ENCODE measurements around the gene CHL1.

CHL1 gene

GRCh38 chr3:184976-185375 is 11.6 kb upstream of the CHL1 start:
- no peak for TF ChIP-seq NFIC (IDR thresholded peaks at IDR 0.05)
- TF ChIP-seq EGR1 (IDR thresholded peaks at IDR 0.05), result no peak
- TF ChIP-seq EP300 (IDR thresholded peaks at IDR 0.05; ENCODE audit: borderline replicate concordance), result no peak
- TF ChIP-seq TCF12 (IDR thresholded peaks at IDR 0.05; ENCODE audit: low read depth), result no peak
- no peak for TF ChIP-seq TAF1 (IDR thresholded peaks at IDR 0.05; ENCODE audit: low read depth)
- no peak for TF ChIP-seq CREB1 (IDR thresholded peaks at IDR 0.05; ENCODE audit: low read depth)
- no peak for TF ChIP-seq TEAD4 (IDR thresholded peaks at IDR 0.05)
- TF ChIP-seq USF1 (IDR thresholded peaks at IDR 0.05), result no peak
- TF ChIP-seq, protein P1, sequence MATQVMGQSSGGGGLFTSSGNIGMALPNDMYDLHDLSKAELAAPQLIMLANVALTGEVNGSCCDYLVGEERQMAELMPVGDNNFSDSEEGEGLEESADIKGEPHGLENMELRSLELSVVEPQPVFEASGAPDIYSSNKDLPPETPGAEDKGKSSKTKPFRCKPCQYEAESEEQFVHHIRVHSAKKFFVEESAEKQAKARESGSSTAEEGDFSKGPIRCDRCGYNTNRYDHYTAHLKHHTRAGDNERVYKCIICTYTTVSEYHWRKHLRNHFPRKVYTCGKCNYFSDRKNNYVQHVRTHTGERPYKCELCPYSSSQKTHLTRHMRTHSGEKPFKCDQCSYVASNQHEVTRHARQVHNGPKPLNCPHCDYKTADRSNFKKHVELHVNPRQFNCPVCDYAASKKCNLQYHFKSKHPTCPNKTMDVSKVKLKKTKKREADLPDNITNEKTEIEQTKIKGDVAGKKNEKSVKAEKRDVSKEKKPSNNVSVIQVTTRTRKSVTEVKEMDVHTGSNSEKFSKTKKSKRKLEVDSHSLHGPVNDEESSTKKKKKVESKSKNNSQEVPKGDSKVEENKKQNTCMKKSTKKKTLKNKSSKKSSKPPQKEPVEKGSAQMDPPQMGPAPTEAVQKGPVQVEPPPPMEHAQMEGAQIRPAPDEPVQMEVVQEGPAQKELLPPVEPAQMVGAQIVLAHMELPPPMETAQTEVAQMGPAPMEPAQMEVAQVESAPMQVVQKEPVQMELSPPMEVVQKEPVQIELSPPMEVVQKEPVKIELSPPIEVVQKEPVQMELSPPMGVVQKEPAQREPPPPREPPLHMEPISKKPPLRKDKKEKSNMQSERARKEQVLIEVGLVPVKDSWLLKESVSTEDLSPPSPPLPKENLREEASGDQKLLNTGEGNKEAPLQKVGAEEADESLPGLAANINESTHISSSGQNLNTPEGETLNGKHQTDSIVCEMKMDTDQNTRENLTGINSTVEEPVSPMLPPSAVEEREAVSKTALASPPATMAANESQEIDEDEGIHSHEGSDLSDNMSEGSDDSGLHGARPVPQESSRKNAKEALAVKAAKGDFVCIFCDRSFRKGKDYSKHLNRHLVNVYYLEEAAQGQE (IDR thresholded peaks at IDR 0.05; ENCODE audit: low read depth), result no peak
- TF ChIP-seq RAD21 (IDR thresholded peaks at IDR 0.05; ENCODE audit: low read depth), result no peak
- no peak for TF ChIP-seq YY1 (IDR thresholded peaks at IDR 0.05; ENCODE audit: low read depth)
- TF ChIP-seq, protein P2, sequence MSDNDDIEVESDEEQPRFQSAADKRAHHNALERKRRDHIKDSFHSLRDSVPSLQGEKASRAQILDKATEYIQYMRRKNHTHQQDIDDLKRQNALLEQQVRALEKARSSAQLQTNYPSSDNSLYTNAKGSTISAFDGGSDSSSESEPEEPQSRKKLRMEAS (IDR thresholded peaks at IDR 0.05), result no peak
- TF ChIP-seq CEBPB (IDR thresholded peaks at IDR 0.05), result no peak
- TF ChIP-seq ZBTB7A (IDR thresholded peaks at IDR 0.05; ENCODE audit: low read depth), result no peak
- TF ChIP-seq FOXM1 (IDR thresholded peaks at IDR 0.05; ENCODE audit: borderline replicate concordance, low read depth), result no peak

GRCh38 chr3:192215-192929 is 4.2 kb upstream of the CHL1 start:
- TF ChIP-seq EP300 (IDR thresholded peaks at IDR 0.05; ENCODE audit: borderline replicate concordance), result no peak
- TF ChIP-seq CREB1 (IDR thresholded peaks at IDR 0.05; ENCODE audit: low read depth), result no peak
- TF ChIP-seq ZBTB7A (IDR thresholded peaks at IDR 0.05; ENCODE audit: low read depth), result no peak
- TF ChIP-seq USF1 (IDR thresholded peaks at IDR 0.05), result no peak
- no peak for TF ChIP-seq EGR1 (IDR thresholded peaks at IDR 0.05)
- TF ChIP-seq CEBPB (IDR thresholded peaks at IDR 0.05), result no peak
- no peak for TF ChIP-seq RAD21 (IDR thresholded peaks at IDR 0.05; ENCODE audit: low read depth)
- no peak for TF ChIP-seq YY1 (IDR thresholded peaks at IDR 0.05; ENCODE audit: low read depth)

DNA sequence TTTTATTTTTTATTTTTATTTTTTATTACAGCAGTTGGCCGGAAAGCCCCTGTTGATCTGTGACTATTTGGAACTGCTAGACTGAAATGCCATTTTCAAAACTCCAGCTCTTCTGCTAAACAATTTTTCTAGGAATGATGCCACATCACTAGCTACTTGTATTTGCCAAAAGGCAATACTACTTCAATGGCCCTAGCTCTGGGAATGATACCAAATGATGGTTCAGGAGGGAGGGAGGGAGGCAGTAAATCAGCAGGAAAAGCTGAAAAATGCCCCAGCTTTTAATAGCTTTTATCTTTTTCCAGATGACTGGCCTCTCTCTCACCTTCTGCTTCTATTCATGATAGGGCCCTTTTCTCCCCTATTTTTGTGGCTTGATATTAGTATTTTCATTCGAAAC is 2.6 kb upstream of the CHL1 start:
- no peak for TF ChIP-seq RAD21 (IDR thresholded peaks at IDR 0.05; ENCODE audit: low read depth)
- no peak for TF ChIP-seq TEAD4 (IDR thresholded peaks at IDR 0.05)
- no peak for TF ChIP-seq NFIC (IDR thresholded peaks at IDR 0.05)
- TF ChIP-seq CEBPB (IDR thresholded peaks at IDR 0.05), result no peak
- no peak for TF ChIP-seq TAF1 (IDR thresholded peaks at IDR 0.05; ENCODE audit: low read depth)
- no peak for TF ChIP-seq EGR1 (IDR thresholded peaks at IDR 0.05)
- TF ChIP-seq EP300 (IDR thresholded peaks at IDR 0.05; ENCODE audit: borderline replicate concordance), result no peak
- no peak for TF ChIP-seq USF1 (IDR thresholded peaks at IDR 0.05)

- TF ChIP-seq RAD21 (IDR thresholded peaks at IDR 0.05; ENCODE audit: low read depth), result no peak
- TF ChIP-seq YY1 (IDR thresholded peaks at IDR 0.05; ENCODE audit: low read depth), result no peak
- TF ChIP-seq, protein P2 (IDR thresholded peaks at IDR 0.05), result no peak
- no peak for TF ChIP-seq FOXM1 (IDR thresholded peaks at IDR 0.05; ENCODE audit: borderline replicate concordance, low read depth)
- no peak for TF ChIP-seq TCF12 (IDR thresholded peaks at IDR 0.05; ENCODE audit: low read depth)
- no peak for TF ChIP-seq TAF1 (IDR thresholded peaks at IDR 0.05; ENCODE audit: low read depth)
Measured at GRCh38 chr3:194421-194820, 2.1 kb upstream of the CHL1 start.

GRCh38 chr3:195666-196065 is 897 bp upstream of the CHL1 start:
- TF ChIP-seq, protein P2 (IDR thresholded peaks at IDR 0.05), result no peak
- TF ChIP-seq RAD21 (IDR thresholded peaks at IDR 0.05; ENCODE audit: low read depth) (no peak), CEBPB (IDR thresholded peaks at IDR 0.05) (no peak), EP300 (IDR thresholded peaks at IDR 0.05; ENCODE audit: borderline replicate concordance) (no peak), YY1 (IDR thresholded peaks at IDR 0.05; ENCODE audit: low read depth) (no peak), NFIC (IDR thresholded peaks at IDR 0.05) (no peak), CREB1 (IDR thresholded peaks at IDR 0.05; ENCODE audit: low read depth) (no peak), TCF12 (IDR thresholded peaks at IDR 0.05; ENCODE audit: low read depth) (no peak), TAF1 (IDR thresholded peaks at IDR 0.05; ENCODE audit: low read depth) (no peak), TEAD4 (IDR thresholded peaks at IDR 0.05) (no peak), ZBTB7A (IDR thresholded peaks at IDR 0.05; ENCODE audit: low read depth) (no peak), USF1 (IDR thresholded peaks at IDR 0.05) (no peak), EGR1 (IDR thresholded peaks at IDR 0.05) (no peak), FOXM1 (IDR thresholded peaks at IDR 0.05; ENCODE audit: borderline replicate concordance, low read depth) (no peak)
- TF ChIP-seq, protein P1 (IDR thresholded peaks at IDR 0.05; ENCODE audit: low read depth), result no peak

All from Ishikawa (cell line).